Calu3 (cell line): ENCODE measurements around the gene BOK. TPM values are rescaled to one million over a fixed set of nuclear protein-coding genes. Genes with fewer than 3 reads are reported as not detected.

Experiments used
- BruUV-seq: library from RNA; stranded (reverse); fragments of 400-500 nt; replicated peaks from 2 replicates; lab custom pipeline; 2021; lab: Mats Ljungman, UMichigan
- CTCF ChIA-PET: fragments of 300-600 bp; sonication (Branson Sonifier 250); formaldehyde crosslinking; loops from one replicate; lab custom pipeline; 2022; ENCODE audit warnings: antibody characterized with exemption; lab: Charles Lee
- DNase-seq: peaks from one replicate; pipeline ENCODE4 v3.0.0; 2022
- H3K27ac Mint-ChIP-seq: one replicate; pipeline ENCODE4 v1.8.0; 2022; ENCODE audit warnings: mixed read lengths; ENCODE audit not compliant: unreplicated experiment
- H3K27me3 Mint-ChIP-seq: one replicate; pipeline ENCODE4 v1.8.0; 2022; ENCODE audit warnings: mixed read lengths; ENCODE audit not compliant: unreplicated experiment
- H3K36me3 Mint-ChIP-seq: one replicate; pipeline ENCODE4 v1.8.0; 2022; ENCODE audit warnings: mild to moderate bottlenecking, moderate library complexity, mixed read lengths; ENCODE audit not compliant: insufficient read depth, unreplicated experiment
- H3K4me1 Mint-ChIP-seq: one replicate; pipeline ENCODE4 v1.8.0; 2022; ENCODE audit warnings: mild to moderate bottlenecking, low read depth, mixed read lengths; ENCODE audit not compliant: unreplicated experiment
- H3K4me3 Mint-ChIP-seq: one replicate; pipeline ENCODE4 v1.8.0; 2022; ENCODE audit warnings: mild to moderate bottlenecking, low read depth, moderate library complexity, mixed read lengths; ENCODE audit not compliant: unreplicated experiment
- H3K9me3 Mint-ChIP-seq: one replicate; pipeline ENCODE4 v1.8.0; 2022; ENCODE audit warnings: low read depth, mixed read lengths; ENCODE audit not compliant: unreplicated experiment
- intact Hi-C: fragments of 100-400 bp; cut with micrococcal nuclease; formaldehyde crosslinking; loops from one replicate; pipeline ENCODE4 v1.10.0; 2022; ENCODE audit not compliant: unreplicated experiment
- total RNA-seq: library from RNA; stranded (reverse); gene quantifications from 2 replicates; pipeline ENCODE4 v1.2.3, GENCODE V29; 2022
- TF ChIP-seq, protein P1 (sequence below): fragments of 200-600 bp; IDR thresholded peaks from one replicate; pipeline ENCODE4 v1.8.0; 2022; ENCODE audit warnings: antibody characterized with exemption; ENCODE audit not compliant: unreplicated experiment

The BOK gene
- total RNA-seq, 1 experiment from 2014 or later: 30.1 TPM

DNA sequence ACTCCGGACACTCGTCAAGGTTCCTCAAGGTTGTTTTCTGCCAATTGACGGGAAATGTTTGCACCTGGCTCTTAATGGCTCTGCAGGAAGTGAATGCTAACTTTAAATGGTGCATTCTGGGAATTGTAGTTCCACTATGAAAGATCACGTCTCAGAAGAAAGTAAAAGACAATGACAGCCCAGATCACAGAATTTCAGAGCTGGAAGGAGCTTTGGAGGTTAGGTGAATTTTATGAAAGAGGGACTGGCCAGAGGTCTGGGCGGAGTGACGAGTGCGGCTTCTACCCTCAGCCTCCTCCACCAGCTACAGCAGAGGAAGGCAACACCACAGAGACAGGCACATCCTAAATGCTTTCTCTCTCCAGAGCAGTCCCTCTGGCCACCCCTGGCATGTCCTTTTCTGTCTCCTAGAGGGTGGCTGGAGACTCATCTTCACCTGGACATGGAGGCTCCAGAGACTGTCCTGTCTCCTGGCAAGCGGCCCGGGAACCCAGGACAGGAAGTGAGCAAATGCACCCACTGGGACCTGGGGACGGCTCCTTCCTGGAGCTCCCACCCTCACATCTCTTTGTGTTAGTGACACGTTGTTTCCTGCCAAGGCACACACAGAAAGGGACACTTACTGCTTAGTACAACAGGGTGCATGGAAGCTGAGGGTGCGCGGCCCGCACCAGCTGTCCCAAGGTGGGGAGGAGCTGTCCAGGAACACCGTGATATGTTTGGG is 59.0 kb downstream of the BOK start:
- TF ChIP-seq, protein P1, sequence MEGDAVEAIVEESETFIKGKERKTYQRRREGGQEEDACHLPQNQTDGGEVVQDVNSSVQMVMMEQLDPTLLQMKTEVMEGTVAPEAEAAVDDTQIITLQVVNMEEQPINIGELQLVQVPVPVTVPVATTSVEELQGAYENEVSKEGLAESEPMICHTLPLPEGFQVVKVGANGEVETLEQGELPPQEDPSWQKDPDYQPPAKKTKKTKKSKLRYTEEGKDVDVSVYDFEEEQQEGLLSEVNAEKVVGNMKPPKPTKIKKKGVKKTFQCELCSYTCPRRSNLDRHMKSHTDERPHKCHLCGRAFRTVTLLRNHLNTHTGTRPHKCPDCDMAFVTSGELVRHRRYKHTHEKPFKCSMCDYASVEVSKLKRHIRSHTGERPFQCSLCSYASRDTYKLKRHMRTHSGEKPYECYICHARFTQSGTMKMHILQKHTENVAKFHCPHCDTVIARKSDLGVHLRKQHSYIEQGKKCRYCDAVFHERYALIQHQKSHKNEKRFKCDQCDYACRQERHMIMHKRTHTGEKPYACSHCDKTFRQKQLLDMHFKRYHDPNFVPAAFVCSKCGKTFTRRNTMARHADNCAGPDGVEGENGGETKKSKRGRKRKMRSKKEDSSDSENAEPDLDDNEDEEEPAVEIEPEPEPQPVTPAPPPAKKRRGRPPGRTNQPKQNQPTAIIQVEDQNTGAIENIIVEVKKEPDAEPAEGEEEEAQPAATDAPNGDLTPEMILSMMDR: no peak
- intact Hi-C loops: no loop called here
- Mint-ChIP-seq H3K9me3 (no peaks in the 10 kb centered on the region), H3K4me3 (no peak overlapping the region), H3K36me3 (peaks cover 21% of the 10 kb centered on the region), H3K4me1 (peaks cover 19% of the 10 kb centered on the region), H3K27me3 (no peaks in the 10 kb centered on the region), H3K27ac (no peak overlapping the region)
- CTCF ChIA-PET: interaction anchor here (0.6 kb wide), 1 partner anchor 32 kb away, joined by 5 read pairs; no protein-coding TSS in a partner anchor
- BruUV-seq: no TSS peak
- DNase-seq: no peak

DNA sequence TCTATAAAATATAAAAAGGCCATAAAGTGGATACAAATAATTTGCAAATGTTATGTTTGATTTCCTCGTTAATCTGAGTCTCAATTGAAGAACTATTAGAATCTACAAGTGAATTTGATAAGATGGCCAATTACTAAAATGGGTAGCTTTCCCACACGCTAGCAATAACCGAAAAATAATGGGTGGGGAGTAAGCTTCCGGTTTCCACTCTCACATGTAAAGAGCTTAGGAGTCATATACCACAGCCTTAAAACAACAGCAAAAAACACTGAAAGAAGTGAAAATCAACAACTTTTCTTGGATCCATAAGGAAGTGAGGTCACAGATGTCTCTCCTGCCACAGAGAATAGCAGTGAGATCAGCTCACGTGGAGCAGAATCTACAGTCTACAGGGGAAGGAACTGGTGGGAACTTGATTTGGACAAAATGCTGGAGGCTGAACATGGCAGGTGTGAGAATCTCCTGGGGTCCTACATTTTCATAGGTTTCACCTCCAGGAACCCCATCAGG is 59.8 kb downstream of the BOK start:
- Mint-ChIP-seq H3K4me3 (no peak overlapping the region), H3K27me3 (no peaks in the 10 kb centered on the region), H3K4me1 (peaks cover 19% of the 10 kb centered on the region), H3K36me3 (peaks cover 21% of the 10 kb centered on the region), H3K27ac (no peak overlapping the region), H3K9me3 (no peaks in the 10 kb centered on the region)
- no peak for DNase-seq
- intact Hi-C loops: no loop called here
- TF ChIP-seq, protein P1: no peak
- BruUV-seq: no TSS peak
- CTCF ChIA-PET: interaction anchor here (0.6 kb wide), 1 partner anchor 33 kb away, joined by 5 read pairs; no protein-coding TSS in a partner anchor

- no peak overlapping the region for H3K27ac Mint-ChIP-seq
- H3K27me3 Mint-ChIP-seq: no peaks in the 10 kb centered on the region
- peaks cover 21% of the 10 kb centered on the region for H3K36me3 Mint-ChIP-seq
- no TSS peak for BruUV-seq
- DNase-seq: no peak
- no peak overlapping the region for H3K4me3 Mint-ChIP-seq
- intact Hi-C loops: no loop called here
- TF ChIP-seq, protein P1: no peak
- H3K9me3 Mint-ChIP-seq: no peaks in the 10 kb centered on the region
- CTCF ChIA-PET: no interaction called here
- peaks cover 19% of the 10 kb centered on the region for H3K4me1 Mint-ChIP-seq
Measured at GRCh38 chr2:241618829-241619228, 60.3 kb downstream of the BOK start.

- H3K36me3 Mint-ChIP-seq: peaks cover 21% of the 10 kb centered on the region
- intact Hi-C loops: no loop called here
- CTCF ChIA-PET: no interaction called here
- DNase-seq: no peak
- H3K27me3 Mint-ChIP-seq: no peaks in the 10 kb centered on the region
- H3K4me1 Mint-ChIP-seq: peaks cover 19% of the 10 kb centered on the region
- TF ChIP-seq, protein P1: no peak
- H3K27ac Mint-ChIP-seq: peak overlapping the region; percentile 1
- H3K4me3 Mint-ChIP-seq: no peak overlapping the region
- H3K9me3 Mint-ChIP-seq: no peaks in the 10 kb centered on the region
- no TSS peak for BruUV-seq
Measured at GRCh38 chr2:241619597-241620418, 61.3 kb downstream of the BOK start.
